Measurements from ENCODE around the gene TEAD3.
A peak's percentile ranks its signal among the peaks of the same experiment; 100 is the strongest.

The TEAD3 gene

GRCh38 chr6:35470663-35471120 lies 26.2 kb downstream of the TEAD3 start:
- Histone ChIP-seq H3K27me3 (ENCODE audit: insufficient read depth, poor library complexity, severe bottlenecking) (no peaks in the 10 kb centered on the region), H3K27ac (replicated peaks) (no peak overlapping the region; the same call in 1 of the 2 replicates), H3K4me3 (replicated peaks; ENCODE audit: insufficient read depth, low read length) (peak overlapping the region; percentile 95)
- TF ChIP-seq REST (IDR thresholded peaks at IDR 0.05; ENCODE audit: insufficient replicate concordance, low read depth) (no peak), SPI1 (IDR thresholded peaks at IDR 0.05; ENCODE audit: borderline replicate concordance, low read depth) (no peak), GABPA (IDR thresholded peaks at IDR 0.05; ENCODE audit: low read depth) (no peak), CTCF (IDR thresholded peaks at IDR 0.05; ENCODE audit: insufficient read depth, low read length) (no peak), POLR2AphosphoS5 (IDR thresholded peaks at IDR 0.05; ENCODE audit: low read depth) (no peak)
- no peak for DNase-seq (ENCODE audit: low read depth in 1 of 2, low spot score in 1 of 2)

GRCh38 chr6:35469751-35470662 lies 26.9 kb downstream of the TEAD3 start:
- TF ChIP-seq POLR2AphosphoS5 (IDR thresholded peaks at IDR 0.05; ENCODE audit: low read depth), result 0 out of 2 replicates have a peak, but pooled peaks have one; percentile 0
- TF ChIP-seq CTCF (IDR thresholded peaks at IDR 0.05; ENCODE audit: insufficient read depth, low read length), result no peak
- no peak for TF ChIP-seq SPI1 (IDR thresholded peaks at IDR 0.05; ENCODE audit: borderline replicate concordance, low read depth)
- no peak for TF ChIP-seq REST (IDR thresholded peaks at IDR 0.05; ENCODE audit: insufficient replicate concordance, low read depth)
- DNase-seq (ENCODE audit: low read depth in 1 of 2, low spot score in 1 of 2), result peak in 1 of 2 experiments; percentile 38
- H3K27ac ChIP-seq (replicated peaks), result peak overlapping the region; percentile 92
- H3K4me3 ChIP-seq (replicated peaks; ENCODE audit: insufficient read depth, low read length), result peak overlapping the region; percentile 95
- no peaks in the 10 kb centered on the region for H3K27me3 ChIP-seq (ENCODE audit: insufficient read depth, poor library complexity, severe bottlenecking)

DNA sequence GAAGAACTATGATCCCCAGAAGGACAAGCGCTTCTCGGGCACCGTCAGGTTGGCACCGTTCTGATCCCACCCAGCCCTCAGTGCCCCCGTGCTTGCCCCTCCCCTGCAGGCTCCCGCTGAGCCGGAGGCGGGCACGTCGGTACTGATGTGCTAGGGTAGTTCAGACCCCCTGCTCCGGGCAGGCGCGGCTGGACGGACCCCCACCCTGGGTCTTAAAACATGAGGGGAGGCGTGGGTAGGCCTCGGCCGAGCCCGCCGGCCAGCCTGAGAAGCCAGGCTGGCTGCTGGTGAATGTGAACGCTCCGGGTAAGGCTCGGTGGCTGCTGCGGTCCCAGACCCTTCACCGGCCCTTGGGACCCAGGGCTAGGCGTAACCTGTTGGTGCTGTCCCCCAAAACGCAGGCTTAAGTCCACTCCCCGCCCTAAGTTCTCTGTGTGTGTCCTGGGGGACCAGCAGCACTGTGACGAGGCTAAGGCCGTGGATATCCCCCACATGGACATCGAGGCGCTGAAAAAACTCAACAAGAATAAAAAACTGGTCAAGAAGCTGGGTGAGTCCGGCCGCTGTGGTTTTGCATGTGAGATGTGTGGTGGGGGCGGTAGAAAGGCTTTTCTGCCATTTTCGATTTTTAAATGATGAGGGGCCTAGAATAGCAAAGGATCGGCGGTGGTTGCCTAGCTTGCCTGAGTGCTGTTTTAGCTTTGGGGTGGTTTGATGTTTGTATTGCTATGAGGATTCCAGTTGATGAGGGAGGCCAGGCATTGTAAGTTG lies 27.7 kb downstream of the TEAD3 start:
- TF ChIP-seq POLR2AphosphoS5 (IDR thresholded peaks at IDR 0.05; ENCODE audit: low read depth), result no peak
- no peak for TF ChIP-seq CTCF (IDR thresholded peaks at IDR 0.05; ENCODE audit: insufficient read depth, low read length)
- TF ChIP-seq GABPA (IDR thresholded peaks at IDR 0.05; ENCODE audit: low read depth), result no peak
- TF ChIP-seq SPI1 (IDR thresholded peaks at IDR 0.05; ENCODE audit: borderline replicate concordance, low read depth), result no peak
- no peak for TF ChIP-seq REST (IDR thresholded peaks at IDR 0.05; ENCODE audit: insufficient replicate concordance, low read depth)
- H3K4me3 ChIP-seq (replicated peaks; ENCODE audit: insufficient read depth, low read length), result peak overlapping the region; percentile 95
- peak overlapping the region; percentile 92 for H3K27ac ChIP-seq (replicated peaks)
- H3K27me3 ChIP-seq (ENCODE audit: insufficient read depth, poor library complexity, severe bottlenecking), result no peaks in the 10 kb centered on the region
- DNase-seq (ENCODE audit: low read depth in 1 of 2, low spot score in 1 of 2), result no peak

Measured in HL-60 (cell line).